Fibroblast of lung (primary cell): ENCODE results near the gene BANF2.

Experiments used
- CTCF ChIP-seq, 2 donors: IDR thresholded peaks in 1 of 2; conservative IDR thresholded peaks in 1 of 2; 1 replicate in 1 of 2; 2 replicates in 1 of 2; pipeline ENCODE4 v1.5.1; 2011 to 2012; ENCODE audit warnings: low read length in 2 of 2, control low read depth in 1 of 2, inconsistent platforms in 1 of 2, low read depth in 1 of 2, mild to moderate bottlenecking in 1 of 2
- EZH2 ChIP-seq: IDR thresholded peaks from 2 replicates; pipeline ENCODE4 v1.5.1; 2012; ENCODE audit warnings: low read length, control low read depth, mild to moderate bottlenecking; ENCODE audit errors: missing control alignments

- TF ChIP-seq CTCF (conservative IDR thresholded peaks at IDR 0.05 in 1 of 2, IDR thresholded peaks at IDR 0.05 in 1 of 2; ENCODE audit: low read depth in 1 of 2, low read length in 2 of 2) (no peak), EZH2 (no peak)
Measured at GRCh38 chr20:17785007-17785406, 85.2 kb downstream of the BANF2 start.
